Measurements from ENCODE around the gene LFNG. TPM values are rescaled to one million over a fixed set of nuclear protein-coding genes. Genes with fewer than 3 reads are reported as not detected.

Gene LFNG
- total RNA-seq, 1 experiment from 2014 or later = 2.4 TPM

- no TSS peak for BruUV-seq (replicated peaks)
- POLR2A ChIA-PET = no interaction called here
- intact Hi-C loops (cut with micrococcal nuclease) = no loop called here
- Mint-ChIP-seq H3K9me3 (ENCODE audit: unreplicated experiment) (peaks cover 14% of the 10 kb centered on the region), H3K36me3 (ENCODE audit: insufficient read depth, unreplicated experiment) (peaks cover 4% of the 10 kb centered on the region), H3K27me3 (ENCODE audit: insufficient read depth, unreplicated experiment) (peaks cover 31% of the 10 kb centered on the region), H3K4me1 (ENCODE audit: insufficient read depth, unreplicated experiment) (peaks cover 7% of the 10 kb centered on the region), H3K27ac (ENCODE audit: low read depth, unreplicated experiment) (no peak overlapping the region), H3K4me3 (ENCODE audit: unreplicated experiment) (no peak overlapping the region)
- no peak for TF ChIP-seq CTCF (IDR thresholded peaks at IDR 0.05; ENCODE audit: unreplicated experiment)
- CTCF ChIA-PET = no interaction called here
- DNase-seq (ENCODE audit: unreplicated experiment) = no peak
Measured at GRCh38 chr7:2494191-2495130, 25.1 kb upstream of the LFNG start.

GRCh38 chr7:2495418-2496299 lies 23.9 kb upstream of the LFNG start:
- H3K4me1 Mint-ChIP-seq (ENCODE audit: insufficient read depth, unreplicated experiment) = peaks cover 7% of the 10 kb centered on the region
- ChIA-PET POLR2A (no interaction called here), CTCF (interaction anchor here (0.9 kb wide), 1 partner anchor 26 kb away, joined by 4 read pairs; no protein-coding TSS in a partner anchor)
- no TSS peak for BruUV-seq (replicated peaks)
- H3K9me3 Mint-ChIP-seq (ENCODE audit: unreplicated experiment) = peaks cover 14% of the 10 kb centered on the region
- intact Hi-C loops (cut with micrococcal nuclease) = no loop called here
- H3K27ac Mint-ChIP-seq (ENCODE audit: low read depth, unreplicated experiment) = no peak overlapping the region
- no peak for DNase-seq (ENCODE audit: unreplicated experiment)
- no peak overlapping the region for H3K4me3 Mint-ChIP-seq (ENCODE audit: unreplicated experiment)
- H3K36me3 Mint-ChIP-seq (ENCODE audit: insufficient read depth, unreplicated experiment) = peaks cover 4% of the 10 kb centered on the region
- H3K27me3 Mint-ChIP-seq (ENCODE audit: insufficient read depth, unreplicated experiment) = peaks cover 31% of the 10 kb centered on the region
- no peak for TF ChIP-seq CTCF (IDR thresholded peaks at IDR 0.05; ENCODE audit: unreplicated experiment)

GRCh38 chr7:2496375-2496774 lies 23.2 kb upstream of the LFNG start:
- BruUV-seq (replicated peaks) = no TSS peak
- Mint-ChIP-seq H3K4me1 (ENCODE audit: insufficient read depth, unreplicated experiment) (peaks cover 7% of the 10 kb centered on the region), H3K27me3 (ENCODE audit: insufficient read depth, unreplicated experiment) (peaks cover 26% of the 10 kb centered on the region)

More at GRCh38 chr7:2496375-2496774, 23.2 kb upstream of the LFNG start:
- Mint-ChIP-seq H3K9me3 (ENCODE audit: unreplicated experiment) (peaks cover 11% of the 10 kb centered on the region), H3K36me3 (ENCODE audit: insufficient read depth, unreplicated experiment) (no peaks in the 10 kb centered on the region), H3K4me3 (ENCODE audit: unreplicated experiment) (no peak overlapping the region), H3K27ac (ENCODE audit: low read depth, unreplicated experiment) (no peak overlapping the region)
- ChIA-PET POLR2A (no interaction called here), CTCF (interaction anchor here (0.9 kb wide), 1 partner anchor 27 kb away, joined by 4 read pairs; no protein-coding TSS in a partner anchor)
- TF ChIP-seq CTCF (IDR thresholded peaks at IDR 0.05; ENCODE audit: unreplicated experiment) = no peak
- no peak for DNase-seq (ENCODE audit: unreplicated experiment)
- intact Hi-C loops (cut with micrococcal nuclease) = no loop called here

Data from MCF 10A (cell line).